ENCODE measurements around the gene IFITM10.

The IFITM10 gene

GRCh38 chr11:1777737-1778136 lies 27.3 kb upstream of the IFITM10 start:
- ATAC-seq = no peak
- no peak for TF ChIP-seq TSHZ2 (CRISPR knock-in tag; IDR thresholded peaks at IDR 0.05)
- TF ChIP-seq ZFP3 (CRISPR knock-in tag; IDR thresholded peaks at IDR 0.05) = no peak
- TF ChIP-seq RARB (CRISPR knock-in tag; IDR thresholded peaks at IDR 0.05) = no peak
- no peak for TF ChIP-seq PPARA (CRISPR knock-in tag; IDR thresholded peaks at IDR 0.05; ENCODE audit: borderline replicate concordance)
- TF ChIP-seq CREB5 (CRISPR knock-in tag; IDR thresholded peaks at IDR 0.05; ENCODE audit: low read depth) = no peak
- no peak for TF ChIP-seq GLIS3 (CRISPR knock-in tag; IDR thresholded peaks at IDR 0.05)
- TF ChIP-seq ZFP30 (CRISPR knock-in tag; IDR thresholded peaks at IDR 0.05) = no peak
- no peak for TF ChIP-seq CSDC2 (CRISPR knock-in tag; IDR thresholded peaks at IDR 0.05)
- no peak for TF ChIP-seq TOX (CRISPR knock-in tag; IDR thresholded peaks at IDR 0.05; ENCODE audit: borderline replicate concordance)
- no peak for TF ChIP-seq SNAI2 (CRISPR knock-in tag; IDR thresholded peaks at IDR 0.05)

- no peak for TF ChIP-seq ZC3H10 (CRISPR knock-in tag; IDR thresholded peaks at IDR 0.05)
- TF ChIP-seq TCF4 (CRISPR knock-in tag; IDR thresholded peaks at IDR 0.05; ENCODE audit: borderline replicate concordance) = no peak
- no peak for TF ChIP-seq PATZ1 (CRISPR knock-in tag; IDR thresholded peaks at IDR 0.05; ENCODE audit: borderline replicate concordance)
- no peak for TF ChIP-seq BACH2 (CRISPR knock-in tag; IDR thresholded peaks at IDR 0.05; ENCODE audit: borderline replicate concordance)
- no peak for TF ChIP-seq ZNF565 (CRISPR knock-in tag; conservative IDR thresholded peaks at IDR 0.05; ENCODE audit: low read depth)
- no peak for TF ChIP-seq ARNTL (CRISPR knock-in tag; IDR thresholded peaks at IDR 0.05; ENCODE audit: borderline replicate concordance, low read depth)
- no peak for TF ChIP-seq POU6F1 (CRISPR knock-in tag; IDR thresholded peaks at IDR 0.05; ENCODE audit: borderline replicate concordance, low read depth)
- TF ChIP-seq CSDC2 (CRISPR knock-in tag; IDR thresholded peaks at IDR 0.05) = no peak
- no peak for TF ChIP-seq TSHZ2 (CRISPR knock-in tag; IDR thresholded peaks at IDR 0.05)
- TF ChIP-seq OSR1 (CRISPR knock-in tag; IDR thresholded peaks at IDR 0.05) = no peak
- TF ChIP-seq SNAI2 (CRISPR knock-in tag; IDR thresholded peaks at IDR 0.05) = no peak
- TF ChIP-seq CSRNP3 (CRISPR knock-in tag; IDR thresholded peaks at IDR 0.05) = no peak
- TF ChIP-seq RARB (CRISPR knock-in tag; IDR thresholded peaks at IDR 0.05) = no peak
- no peak for TF ChIP-seq ZFP30 (CRISPR knock-in tag; IDR thresholded peaks at IDR 0.05)
- TF ChIP-seq ZNF8 (CRISPR knock-in tag; IDR thresholded peaks at IDR 0.05) = no peak
- no peak for TF ChIP-seq TOX (CRISPR knock-in tag; IDR thresholded peaks at IDR 0.05; ENCODE audit: borderline replicate concordance)
- no peak for TF ChIP-seq GLIS3 (CRISPR knock-in tag; IDR thresholded peaks at IDR 0.05)
- TF ChIP-seq ZNF70 (CRISPR knock-in tag; IDR thresholded peaks at IDR 0.05) = no peak
- no peak for ATAC-seq
Measured at GRCh38 chr11:1776944-1777715, 26.7 kb upstream of the IFITM10 start.
